ENCODE measurements around the gene FGFRL1. TPM values are rescaled to one million over a fixed set of nuclear protein-coding genes. Genes with fewer than 3 reads are reported as not detected.

FGFRL1 gene
- polyA plus RNA-seq, 1 donor from 2014 or later, result 0.97 TPM

DNA sequence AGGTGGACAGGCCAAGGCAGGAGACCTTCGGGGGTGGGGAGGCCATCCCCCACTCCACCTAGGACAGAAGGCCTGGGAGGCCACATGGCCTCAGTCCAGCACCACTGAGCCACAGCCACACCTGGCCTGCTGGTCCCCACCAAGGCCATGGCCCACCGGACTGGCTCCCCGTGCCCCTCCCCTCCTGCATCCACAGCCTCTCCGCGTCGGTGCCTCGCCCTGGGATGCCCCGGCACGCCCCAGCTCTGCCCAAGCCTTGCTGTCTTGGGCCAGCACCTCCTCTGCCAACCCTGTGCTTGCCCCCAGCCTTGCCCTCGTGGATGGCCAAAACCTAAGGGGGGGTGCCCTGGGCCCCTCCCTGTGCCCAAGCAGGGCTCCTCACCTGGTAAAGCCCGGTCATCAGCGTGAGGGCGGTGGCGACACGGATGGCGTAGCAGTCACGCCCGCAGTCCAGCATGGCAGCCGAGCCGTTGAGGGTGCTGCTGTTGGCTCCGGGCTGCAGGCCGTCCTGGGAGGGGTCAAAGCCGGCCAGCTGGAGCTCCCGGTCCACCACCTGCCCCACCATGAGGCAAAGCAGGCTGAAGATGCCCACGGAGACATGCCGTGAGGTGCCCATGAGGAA lies 20.6 kb upstream of the FGFRL1 start:
- Histone ChIP-seq H4K20me1 (ENCODE audit: insufficient read depth) (no peaks in the 10 kb centered on the region), H3K9me3 (ENCODE audit: low read length) (no peaks in the 10 kb centered on the region), H2AFZ (ENCODE audit: low read depth, low read length) (no peak overlapping the region), H3K9ac (ENCODE audit: low read length) (no peak overlapping the region), H3K9me2 (ENCODE audit: insufficient read depth, low read length) (no peaks in the 10 kb centered on the region), H3K4me3 (ENCODE audit: low read length) (no peak overlapping the region), H3F3A (ENCODE audit: insufficient read depth, low read length, poor library complexity, severe bottlenecking) (no peaks in the 10 kb centered on the region), H3K27ac (ENCODE audit: low read length) (no peak overlapping the region), H3K79me2 (replicated peaks; ENCODE audit: insufficient read depth, low read length) (no peaks in the 10 kb centered on the region), H3K27me3 (ENCODE audit: insufficient read depth, low read depth, low read length) (no peaks in the 10 kb centered on the region), H3K36me3 (ENCODE audit: insufficient read depth, low read length) (no peaks in the 10 kb centered on the region), H3K4me2 (ENCODE audit: low read length) (no peak overlapping the region)
- TF ChIP-seq TAF1 (IDR thresholded peaks at IDR 0.05; ENCODE audit: low read depth) (no peak), CTCF (IDR thresholded peaks at IDR 0.05; ENCODE audit: poor library complexity, severe bottlenecking) (no peak), EP300 (conservative IDR thresholded peaks at IDR 0.05; ENCODE audit: poor library complexity, severe bottlenecking) (no peak), MXI1 (conservative IDR thresholded peaks at IDR 0.05; ENCODE audit: poor library complexity, severe bottlenecking) (no peak), RAD21 (conservative IDR thresholded peaks at IDR 0.05) (no peak)

- Histone ChIP-seq H3K4me2 (ENCODE audit: low read length) (no peak overlapping the region), H3K79me2 (replicated peaks; ENCODE audit: insufficient read depth, low read length) (no peaks in the 10 kb centered on the region), H3K4me3 (ENCODE audit: low read length) (no peak overlapping the region), H3K9me3 (ENCODE audit: low read length) (no peaks in the 10 kb centered on the region), H3K9ac (ENCODE audit: low read length) (no peak overlapping the region), H2AFZ (ENCODE audit: low read depth, low read length) (no peak overlapping the region), H3K9me2 (ENCODE audit: insufficient read depth, low read length) (no peaks in the 10 kb centered on the region), H3K36me3 (ENCODE audit: insufficient read depth, low read length) (no peaks in the 10 kb centered on the region), H4K20me1 (ENCODE audit: insufficient read depth) (no peaks in the 10 kb centered on the region), H3K27ac (ENCODE audit: low read length) (no peak overlapping the region), H3F3A (ENCODE audit: insufficient read depth, low read length, poor library complexity, severe bottlenecking) (no peaks in the 10 kb centered on the region), H3K27me3 (ENCODE audit: insufficient read depth, low read depth, low read length) (peaks cover 3% of the 10 kb centered on the region)
- TF ChIP-seq, protein P1, sequence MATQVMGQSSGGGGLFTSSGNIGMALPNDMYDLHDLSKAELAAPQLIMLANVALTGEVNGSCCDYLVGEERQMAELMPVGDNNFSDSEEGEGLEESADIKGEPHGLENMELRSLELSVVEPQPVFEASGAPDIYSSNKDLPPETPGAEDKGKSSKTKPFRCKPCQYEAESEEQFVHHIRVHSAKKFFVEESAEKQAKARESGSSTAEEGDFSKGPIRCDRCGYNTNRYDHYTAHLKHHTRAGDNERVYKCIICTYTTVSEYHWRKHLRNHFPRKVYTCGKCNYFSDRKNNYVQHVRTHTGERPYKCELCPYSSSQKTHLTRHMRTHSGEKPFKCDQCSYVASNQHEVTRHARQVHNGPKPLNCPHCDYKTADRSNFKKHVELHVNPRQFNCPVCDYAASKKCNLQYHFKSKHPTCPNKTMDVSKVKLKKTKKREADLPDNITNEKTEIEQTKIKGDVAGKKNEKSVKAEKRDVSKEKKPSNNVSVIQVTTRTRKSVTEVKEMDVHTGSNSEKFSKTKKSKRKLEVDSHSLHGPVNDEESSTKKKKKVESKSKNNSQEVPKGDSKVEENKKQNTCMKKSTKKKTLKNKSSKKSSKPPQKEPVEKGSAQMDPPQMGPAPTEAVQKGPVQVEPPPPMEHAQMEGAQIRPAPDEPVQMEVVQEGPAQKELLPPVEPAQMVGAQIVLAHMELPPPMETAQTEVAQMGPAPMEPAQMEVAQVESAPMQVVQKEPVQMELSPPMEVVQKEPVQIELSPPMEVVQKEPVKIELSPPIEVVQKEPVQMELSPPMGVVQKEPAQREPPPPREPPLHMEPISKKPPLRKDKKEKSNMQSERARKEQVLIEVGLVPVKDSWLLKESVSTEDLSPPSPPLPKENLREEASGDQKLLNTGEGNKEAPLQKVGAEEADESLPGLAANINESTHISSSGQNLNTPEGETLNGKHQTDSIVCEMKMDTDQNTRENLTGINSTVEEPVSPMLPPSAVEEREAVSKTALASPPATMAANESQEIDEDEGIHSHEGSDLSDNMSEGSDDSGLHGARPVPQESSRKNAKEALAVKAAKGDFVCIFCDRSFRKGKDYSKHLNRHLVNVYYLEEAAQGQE (IDR thresholded peaks at IDR 0.05; ENCODE audit: borderline replicate concordance), result no peak
- TF ChIP-seq POLR2AphosphoS5 (IDR thresholded peaks at IDR 0.05), result no peak
- TF ChIP-seq CTCF (IDR thresholded peaks at IDR 0.05; ENCODE audit: poor library complexity, severe bottlenecking), result no peak
- TF ChIP-seq TAF1 (IDR thresholded peaks at IDR 0.05; ENCODE audit: low read depth), result no peak
- TF ChIP-seq SMC3 (conservative IDR thresholded peaks at IDR 0.05; ENCODE audit: poor library complexity), result no peak
- no peak for TF ChIP-seq EZH2 (IDR thresholded peaks at IDR 0.05; ENCODE audit: borderline replicate concordance, insufficient read depth, low read length, poor library complexity, severe bottlenecking)
- no peak for TF ChIP-seq EP300 (conservative IDR thresholded peaks at IDR 0.05; ENCODE audit: poor library complexity, severe bottlenecking)
- TF ChIP-seq RAD21 (conservative IDR thresholded peaks at IDR 0.05), result no peak
- TF ChIP-seq MXI1 (conservative IDR thresholded peaks at IDR 0.05; ENCODE audit: poor library complexity, severe bottlenecking), result no peak
Measured at GRCh38 chr4:991451-992296, 19.8 kb upstream of the FGFRL1 start.

Data from neural cell (in vitro differentiated cells).